ENCODE results near the gene NSMF.
"Not testable (repeated sequence)": the region's sequence is repeated elsewhere in the genome, so short reads cannot be mapped to it uniquely, and the experiment has no call there.

The NSMF gene

GRCh38 chr9:137456864-137457405 lies 2.2 kb downstream of the NSMF start:
- DNase-seq = no peak

DNA sequence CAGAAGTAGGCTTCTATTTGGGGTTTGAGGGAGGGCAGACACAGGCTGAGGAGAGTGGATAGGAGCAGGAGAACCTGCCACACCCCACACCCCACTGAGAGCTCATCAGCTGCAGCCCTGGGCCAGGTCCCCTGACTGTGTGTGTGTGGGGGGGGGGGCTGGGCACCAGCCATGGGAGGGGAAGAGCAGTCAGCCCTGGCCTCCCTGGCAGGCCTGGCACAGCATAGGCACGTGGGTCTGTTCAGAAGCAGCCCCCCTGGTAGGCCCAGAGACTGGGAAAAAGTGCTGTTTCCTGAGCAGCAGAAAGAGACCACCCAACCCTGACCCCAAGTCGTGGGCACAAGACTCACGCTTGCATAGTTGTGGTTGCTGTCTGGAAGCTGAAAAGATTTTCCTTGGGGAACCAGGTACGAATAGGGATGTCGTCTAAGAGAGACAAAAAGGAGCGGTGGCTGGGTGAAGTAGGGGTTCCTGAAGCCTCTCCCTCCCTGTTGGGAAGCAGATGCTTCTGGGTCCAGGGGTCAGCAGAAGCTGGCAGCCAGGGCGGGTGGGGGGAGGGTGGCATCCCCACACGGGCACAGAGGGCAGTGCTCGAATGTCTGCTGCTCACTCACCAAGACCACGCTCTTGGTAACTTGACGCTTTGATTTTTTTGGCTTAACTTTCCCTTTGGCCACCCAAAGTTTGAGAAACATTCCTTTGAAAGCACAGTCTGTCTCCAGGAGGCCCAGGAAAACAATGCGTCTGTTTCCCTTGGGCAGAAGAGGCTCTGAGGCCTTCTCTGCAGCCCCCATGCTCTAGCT lies 2.9 kb downstream of the NSMF start:
- no peak for DNase-seq

GRCh38 chr9:137455359-137455991 lies 3.7 kb downstream of the NSMF start:
- no peak for DNase-seq

DNA sequence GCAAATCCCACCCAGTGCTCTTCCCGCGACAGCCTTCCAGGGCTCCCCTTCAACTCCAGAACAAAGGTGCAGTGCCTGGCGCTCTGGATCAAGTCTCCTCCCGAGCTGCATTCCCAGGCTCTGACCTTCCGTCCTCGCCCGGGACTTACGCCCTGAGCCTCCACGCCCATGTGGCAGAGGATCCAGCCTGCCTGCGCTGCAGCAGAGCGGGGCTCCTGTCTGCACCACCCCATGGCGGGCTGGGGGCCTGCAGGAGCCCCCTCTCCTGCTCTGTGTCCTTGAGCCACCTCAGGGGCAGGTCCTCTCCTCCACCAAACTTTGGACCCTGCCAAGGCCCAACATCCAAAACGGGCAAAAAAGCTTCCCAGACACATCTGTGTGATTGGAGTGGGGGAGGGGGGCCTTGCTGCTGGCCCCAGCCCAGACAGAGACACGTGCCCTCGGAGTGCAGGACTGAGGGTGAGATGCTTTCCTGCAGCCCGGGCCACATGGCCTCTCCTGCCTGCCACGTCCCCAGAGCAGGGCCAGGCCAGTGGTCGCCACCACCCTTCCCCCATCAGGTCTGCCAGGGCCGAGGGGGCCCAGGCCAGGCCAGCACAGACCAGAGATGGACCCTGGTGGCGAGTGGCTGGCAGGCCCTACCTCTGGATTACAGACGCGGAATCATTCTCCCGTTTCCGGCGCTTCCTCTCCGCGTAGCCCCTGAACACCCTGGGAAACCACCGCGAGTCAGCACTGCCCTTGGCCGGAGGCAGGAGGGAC lies 4.4 kb downstream of the NSMF start:
- DNase-seq = no peak

DNA sequence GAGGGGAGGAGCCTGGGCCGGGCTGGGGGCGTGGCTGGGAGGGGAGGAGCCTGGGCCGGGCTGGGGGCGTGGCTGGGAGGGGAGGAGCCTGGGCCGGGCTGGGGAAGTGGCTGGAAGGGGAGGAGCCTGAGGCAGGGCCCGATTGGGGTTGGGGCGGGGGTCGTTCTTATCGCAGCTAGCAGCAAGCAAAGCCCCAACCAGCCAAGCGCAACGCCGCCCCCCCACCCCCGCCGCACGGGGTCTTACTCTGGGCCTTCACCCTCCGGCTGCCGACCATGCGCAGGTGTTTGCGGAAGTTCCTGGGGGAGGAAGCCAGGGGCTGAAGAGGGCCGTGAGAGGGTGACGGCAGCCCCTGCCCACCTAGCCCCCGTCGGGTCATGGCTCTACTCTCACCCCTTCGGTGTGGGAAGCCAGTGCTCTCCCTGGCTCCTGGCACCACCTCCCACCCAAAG lies 5.0 kb downstream of the NSMF start:
- no peak for DNase-seq

- DNase-seq = no peak
Observed at GRCh38 chr9:137453643-137454081, 5.5 kb downstream of the NSMF start.

GRCh38 chr9:137452761-137453642 lies 6.1 kb downstream of the NSMF start:
- no peak for DNase-seq

DNA sequence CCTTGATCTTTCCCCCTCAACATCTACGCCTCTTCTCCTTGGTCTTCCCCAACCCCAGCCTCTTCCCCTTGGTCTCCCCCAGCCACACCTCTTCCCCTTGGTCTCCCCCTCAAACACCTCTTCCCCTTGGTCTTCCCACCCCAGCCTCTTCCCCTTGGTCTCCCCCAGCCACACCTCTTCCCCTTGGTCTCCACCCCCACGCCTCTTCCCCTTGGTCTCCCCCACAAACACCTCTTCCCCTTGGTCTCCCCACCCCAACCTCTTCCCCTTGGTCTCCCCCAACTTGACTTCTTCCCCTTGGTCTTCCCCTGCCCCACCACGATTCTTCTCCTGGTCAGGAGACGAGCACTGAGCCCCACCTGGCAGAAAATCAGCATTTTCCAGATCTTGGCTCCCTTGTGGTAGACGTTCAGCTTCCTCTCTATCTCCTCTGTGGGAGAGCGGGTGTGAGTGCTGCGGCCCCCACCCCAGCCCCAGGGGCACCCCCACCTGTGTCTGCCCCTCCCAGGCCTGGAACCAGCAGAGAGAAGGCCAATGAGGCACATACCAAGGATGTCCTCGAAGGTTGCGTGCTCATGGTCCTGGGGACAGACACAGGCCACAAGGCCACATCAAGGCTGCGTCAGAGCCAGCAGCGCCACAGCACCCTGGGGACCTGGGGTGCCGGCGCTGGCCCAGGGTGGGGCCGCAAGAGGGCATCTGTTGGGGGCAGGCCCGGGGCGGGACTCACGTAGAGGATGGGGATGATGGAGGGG lies 7.0 kb downstream of the NSMF start:
- no peak for DNase-seq

DNA sequence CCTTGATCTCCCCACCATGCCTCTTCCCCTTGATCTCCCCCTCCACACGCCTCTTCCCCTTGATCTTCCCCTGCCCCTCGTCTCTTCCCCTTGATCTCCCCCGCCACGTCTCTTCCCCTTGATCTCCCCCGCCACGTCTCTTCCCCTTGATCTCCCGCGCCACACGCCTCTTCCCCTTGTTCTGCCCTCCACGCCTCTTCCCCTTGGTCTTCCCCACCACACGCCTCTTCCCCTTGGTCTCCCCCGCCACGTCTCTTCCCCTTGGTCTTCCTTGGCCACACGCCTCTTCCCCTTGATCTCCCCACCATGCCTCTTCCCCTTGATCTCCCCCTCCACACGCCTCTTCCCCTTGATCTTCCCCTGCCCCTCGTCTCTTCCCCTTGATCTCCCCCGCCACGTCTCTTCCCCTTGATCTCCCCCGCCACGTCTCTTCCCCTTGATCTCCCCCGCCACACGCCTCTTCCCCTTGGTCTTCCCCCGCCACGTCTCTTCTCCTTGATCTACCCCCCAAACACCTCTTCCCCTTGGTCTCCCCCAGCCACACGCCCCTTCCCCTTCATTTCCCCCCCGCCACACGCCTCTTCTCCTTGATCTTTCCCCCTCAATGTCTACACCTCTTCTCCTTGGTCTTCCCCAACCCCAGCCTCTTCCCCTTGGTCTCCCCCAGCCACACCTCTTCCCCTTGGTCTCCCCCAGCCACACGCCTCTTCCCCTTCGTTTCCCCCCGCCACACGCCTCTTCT lies 7.7 kb downstream of the NSMF start:
- not testable (repeated sequence) for DNase-seq

- not testable (repeated sequence) for DNase-seq
Observed at GRCh38 chr9:137450539-137451222, 8.5 kb downstream of the NSMF start.

GRCh38 chr9:137449931-137450538 lies 9.1 kb downstream of the NSMF start:
- no peak for DNase-seq

DNA sequence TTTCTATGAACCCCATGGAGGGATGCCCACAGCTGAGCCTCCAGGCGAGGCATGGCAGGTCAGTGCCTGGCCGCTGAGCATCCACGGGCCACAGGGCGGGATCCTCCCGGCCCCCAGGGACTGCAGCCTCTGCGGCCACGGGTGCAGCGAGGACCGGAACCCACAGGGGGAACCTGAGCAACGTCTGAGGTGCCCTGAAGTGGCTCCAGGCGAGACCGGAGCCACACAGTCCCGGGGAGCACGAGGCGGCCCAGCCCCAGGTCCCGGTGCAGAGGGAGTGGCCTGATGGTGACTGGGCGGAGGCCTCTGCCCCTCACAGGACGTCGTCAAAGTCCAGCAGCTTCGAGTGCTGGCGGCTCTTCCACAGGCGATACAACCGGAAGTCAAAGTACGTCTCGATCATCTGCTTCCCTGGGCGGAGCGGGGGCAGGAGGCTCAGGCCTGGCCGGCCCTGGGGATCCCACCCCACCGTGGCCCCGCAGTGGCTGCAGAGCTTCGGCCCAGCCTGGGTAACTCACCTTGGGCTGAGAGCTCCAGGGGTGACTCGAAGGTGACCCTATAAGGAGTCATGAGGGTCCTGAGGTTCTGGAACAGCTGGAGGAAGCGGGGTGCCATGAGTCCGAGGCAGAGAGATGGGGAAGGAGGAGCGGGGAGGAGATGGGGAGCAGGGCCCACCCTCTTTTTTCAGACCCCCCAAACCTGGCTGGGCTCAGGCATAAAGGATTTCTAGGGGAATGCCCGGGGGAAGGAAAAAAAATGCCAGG lies 9.9 kb downstream of the NSMF start:
- no peak for DNase-seq

DNA sequence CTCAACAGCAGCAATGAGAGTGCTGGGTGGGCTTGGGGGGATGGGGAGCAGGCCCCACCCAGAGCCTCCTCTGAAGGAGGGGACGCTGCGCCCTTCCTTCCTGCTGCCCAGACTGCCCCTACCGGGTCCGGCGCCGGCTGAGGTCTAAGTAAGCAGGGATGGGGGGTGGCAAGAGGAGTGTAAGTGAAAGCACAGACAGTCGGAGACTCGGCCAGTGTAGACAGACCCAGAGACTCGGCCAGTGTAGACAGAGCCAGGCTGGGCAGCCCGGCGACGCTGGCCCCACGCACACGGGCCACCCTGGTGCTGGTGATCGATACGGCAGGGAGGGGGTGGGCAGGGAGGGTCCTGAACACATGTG lies 10.6 kb downstream of the NSMF start:
- DNase-seq = no peak

GRCh38 chr9:137447722-137448601 lies 11.2 kb downstream of the NSMF start:
- no peak for DNase-seq

DNA sequence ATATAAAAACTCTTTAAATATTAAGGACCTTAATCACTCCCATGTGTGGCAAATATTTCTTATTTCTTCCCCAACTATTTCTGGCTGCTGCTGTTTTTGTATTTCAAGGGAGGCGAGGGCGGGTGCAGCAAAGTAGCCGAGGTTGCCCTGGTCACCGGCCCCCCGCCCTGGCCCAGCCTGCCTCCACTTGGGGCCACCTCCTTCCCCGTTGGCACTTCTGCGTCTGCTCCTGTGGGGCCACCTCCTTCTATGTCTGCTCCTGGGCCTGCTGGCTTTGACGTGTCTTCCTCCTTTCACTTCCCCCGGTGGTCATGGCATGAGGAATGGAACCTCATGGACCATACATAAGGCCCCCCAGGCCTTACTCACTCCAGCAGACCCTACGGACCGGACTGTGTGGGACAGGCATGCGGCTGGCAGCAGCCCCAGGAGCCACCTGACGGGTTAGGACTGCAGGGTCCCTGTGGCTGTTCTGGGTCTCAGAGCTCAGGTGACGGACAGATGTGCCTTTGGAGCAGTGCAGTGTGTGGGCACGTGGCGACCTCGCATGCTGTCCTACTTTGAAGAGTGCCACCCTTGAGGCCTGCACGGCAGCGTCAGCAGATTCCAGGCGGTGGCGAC lies 12.2 kb downstream of the NSMF start:
- DNase-seq = no peak

- no peak for DNase-seq
Observed at GRCh38 chr9:137445930-137446431, 13.2 kb downstream of the NSMF start.

GRCh38 chr9:137445275-137445807 lies 13.8 kb downstream of the NSMF start:
- peak; percentile 52 for DNase-seq
